CD14-positive monocyte (primary cell): ENCODE data around the gene CBLIF. TPM values are rescaled to one million over a fixed set of nuclear protein-coding genes. Genes with fewer than 3 reads are reported as not detected.
A peak's percentile ranks its signal among the peaks of the same experiment; 100 is the strongest.

Experiments
- DNase-seq, 3 donors: peaks; one replicate each; pipeline ENCODE4 v3.0.0-alpha.2; 2011 to 2022
- H2AFZ ChIP-seq: 2 replicates; pipeline ENCODE4 v1.6.0; 2012; ENCODE audit warnings: mild to moderate bottlenecking, low read depth, low read length, inconsistent platforms; ENCODE audit not compliant: insufficient read depth, poor library complexity, severe bottlenecking
- H3K27ac ChIP-seq, 2 donors: 1 replicate in 1 of 2; 2 replicates in 1 of 2; pipeline ENCODE4 v1.5.1; 2012 to 2013; ENCODE audit warnings: low read length in 2 of 2, control low read depth in 1 of 2, inconsistent platforms in 1 of 2, low read depth in 1 of 2, mild to moderate bottlenecking in 1 of 2
- H3K27me3 ChIP-seq, 2 donors: one replicate each; pipeline versions ENCODE4 v1.6.0 to v1.6.1; 2011 to 2013; ENCODE audit warnings: low read length in 2 of 2; ENCODE audit not compliant: control insufficient read depth in 2 of 2, insufficient read depth in 2 of 2
- H3K36me3 ChIP-seq, 2 donors: replicated peaks in 1 of 2; 1 replicate in 1 of 2; 2 replicates in 1 of 2; pipeline versions ENCODE4 v1.5.1 to v1.6.1; 2012 to 2013; ENCODE audit warnings: low read length in 2 of 2, control low read depth in 1 of 2, inconsistent platforms in 1 of 2, mild to moderate bottlenecking in 1 of 2; ENCODE audit not compliant: insufficient read depth in 2 of 2, control insufficient read depth in 1 of 2
- H3K4me1 ChIP-seq, 2 donors: 1 replicate in 1 of 2; 2 replicates in 1 of 2; pipeline versions ENCODE4 v1.5.1 to v1.6.1; 2012 to 2013; ENCODE audit warnings: low read length in 2 of 2, control low read depth in 1 of 2, inconsistent platforms in 1 of 2, mild to moderate bottlenecking in 1 of 2, moderate library complexity in 1 of 2; ENCODE audit not compliant: insufficient read depth in 2 of 2, control insufficient read depth in 1 of 2
- H3K4me2 ChIP-seq: replicated peaks from 2 replicates; pipeline ENCODE3; 2012; ENCODE audit warnings: low read length, moderate library complexity, mild to moderate bottlenecking; ENCODE audit not compliant: poor library complexity, severe bottlenecking; ENCODE audit errors: extremely low read depth
- H3K4me3 ChIP-seq, 3 experiments: fragments of 200-600 bp in 1 of 3; sonication (generic) in 1 of 3; replicated peaks in 1 of 3; 1 replicate in 2 of 3; 2 replicates in 1 of 3; pipeline ENCODE4 v1.5.1; 2011 to 2013; ENCODE audit warnings: low read length in 3 of 3, mild to moderate bottlenecking in 3 of 3, control low read depth in 2 of 3, low read depth in 2 of 3, inconsistent platforms in 1 of 3, moderate library complexity in 1 of 3
- H3K79me2 ChIP-seq: 2 replicates; pipeline ENCODE4 v1.6.0; 2012; ENCODE audit warnings: mild to moderate bottlenecking, control low read depth, inconsistent platforms, low read length, moderate library complexity; ENCODE audit not compliant: insufficient read depth
- H3K9ac ChIP-seq: 2 replicates; pipeline ENCODE4 v1.6.0; 2017; ENCODE audit warnings: low read length, mild to moderate bottlenecking; ENCODE audit not compliant: insufficient read depth, poor library complexity, severe bottlenecking
- H3K9me3 ChIP-seq, 2 donors: replicated peaks in 1 of 2; 1 replicate in 1 of 2; 2 replicates in 1 of 2; pipeline versions ENCODE4 v1.5.1 to v1.6.1; 2012 to 2013; ENCODE audit warnings: low read length in 2 of 2, control low read depth in 1 of 2; ENCODE audit not compliant: control insufficient read depth in 1 of 2, insufficient read depth in 1 of 2
- H4K20me1 ChIP-seq: 2 replicates; pipeline ENCODE4 v1.6.0; 2012; ENCODE audit warnings: mild to moderate bottlenecking, low read length, control low read depth, moderate library complexity; ENCODE audit not compliant: insufficient read depth
- H3K27ac Mint-ChIP-seq, 7 donors: one replicate each; pipeline ENCODE4 v1.8.0; 2020; ENCODE audit warnings: mild to moderate bottlenecking in 7 of 7, mixed read lengths in 7 of 7, moderate library complexity in 6 of 7, inconsistent platforms in 2 of 7
- H3K27me3 Mint-ChIP-seq, 3 donors: one replicate each; pipeline ENCODE4 v1.8.0; 2021 to 2022; ENCODE audit warnings: low read depth in 3 of 3, mild to moderate bottlenecking in 3 of 3, mixed read lengths in 3 of 3, moderate library complexity in 3 of 3, inconsistent platforms in 1 of 3
- H3K36me3 Mint-ChIP-seq, 2 donors: one replicate each; pipeline ENCODE4 v1.8.0; 2020; ENCODE audit warnings: mixed read lengths in 2 of 2, inconsistent platforms in 1 of 2, mild to moderate bottlenecking in 1 of 2
- H3K4me1 Mint-ChIP-seq: one replicate; pipeline ENCODE4 v1.8.0; 2020; ENCODE audit warnings: mild to moderate bottlenecking, mixed read lengths
- H3K4me3 Mint-ChIP-seq, 2 donors: one replicate each; pipeline ENCODE4 v1.8.0; 2020; ENCODE audit warnings: mild to moderate bottlenecking in 2 of 2, mixed read lengths in 2 of 2, moderate library complexity in 1 of 2
- H3K9me3 Mint-ChIP-seq, 7 donors: one replicate each; pipeline ENCODE4 v1.8.0; 2020 to 2022; ENCODE audit warnings: mixed read lengths in 7 of 7, mild to moderate bottlenecking in 6 of 7, moderate library complexity in 6 of 7, inconsistent platforms in 2 of 7
- CTCF ChIP-seq: fragments of 200-600 bp; IDR thresholded peaks from one replicate; pipeline ENCODE4 v1.8.0; 2022; ENCODE audit warnings: antibody characterized with exemption, mild to moderate bottlenecking
- WGBS: methylation state at CpG from one replicate; pipeline ENCODE4 v1.1.5; 2013; ENCODE audit warnings: missing lambda C conversion rate; ENCODE audit not compliant: insufficient coverage; 5-methylcytosine and 5-hydroxymethylcytosine counted together
- intact Hi-C, 2 donors: fragments of 100-400 bp; cut with micrococcal nuclease; formaldehyde crosslinking; loops; one replicate each; pipeline versions ENCODE4 v1.15.0 to v1.15.1; 2023
- polyA plus RNA-seq, 3 donors: library from polyadenylated mRNA; depleted of rRNA in 1 of 3; unstranded in 2 of 3; stranded (reverse) in 1 of 3; fragments of 300-500 nt in 2 of 3; fragments of >200 nt in 1 of 3; fragmentation: Illumina TruSeq in 2 of 3; gene quantifications; 1 replicate in 2 of 3; 2 replicates in 1 of 3; pipeline ENCODE4 v1.2.3, GENCODE V29; 2012 to 2021

CBLIF gene
- polyA plus RNA-seq, 3 donors = not detected

GRCh38 chr11:59839615-59840014 lies 5.7 kb downstream of the CBLIF start:
- TF ChIP-seq CTCF = no peak
- Mint-ChIP-seq H3K4me1 (no peaks in the 10 kb centered on the region), H3K27ac (no peak overlapping the region), H3K9me3 (peaks cover 0 to 3% (median 0%) of the 10 kb centered on the region in 7 donors), H3K27me3 (peaks cover 0 to 1% (median 0%) of the 10 kb centered on the region in 3 donors), H3K36me3 (no peaks in the 10 kb centered on the region), H3K4me3 (no peak overlapping the region)
- no peaks in the 10 kb centered on the region for H3K36me3 ChIP-seq
- no peaks in the 10 kb centered on the region for H3K79me2 ChIP-seq
- no peak overlapping the region for H2AFZ ChIP-seq
- no peaks in the 10 kb centered on the region for H4K20me1 ChIP-seq
- no peak for DNase-seq
- no peak overlapping the region for H3K27ac ChIP-seq
- H3K4me2 ChIP-seq = no peak overlapping the region
- no peaks in the 10 kb centered on the region for H3K4me1 ChIP-seq
- no peak overlapping the region for H3K9ac ChIP-seq
- no peaks in the 10 kb centered on the region for H3K27me3 ChIP-seq
- intact Hi-C loops = no loop called here
- no peaks in the 10 kb centered on the region for H3K9me3 ChIP-seq
- no peak overlapping the region for H3K4me3 ChIP-seq

- Histone ChIP-seq H3K79me2 (no peaks in the 10 kb centered on the region), H3K27ac (no peak overlapping the region), H3K9me3 (no peaks in the 10 kb centered on the region), H3K4me3 (no peak overlapping the region), H3K4me2 (no peak overlapping the region), H2AFZ (no peak overlapping the region), H4K20me1 (no peaks in the 10 kb centered on the region), H3K27me3 (no peaks in the 10 kb centered on the region), H3K4me1 (peaks cover 6 to 12% of the 10 kb centered on the region in 2 donors), H3K36me3 (no peaks in the 10 kb centered on the region), H3K9ac (no peak overlapping the region)
- H3K36me3 Mint-ChIP-seq = no peaks in the 10 kb centered on the region
- H3K27me3 Mint-ChIP-seq = no peaks in the 10 kb centered on the region
- peaks cover 0 to 3% (median 0%) of the 10 kb centered on the region in 7 donors for H3K9me3 Mint-ChIP-seq
- H3K27ac Mint-ChIP-seq = no peak overlapping the region
- no CpG with 5 or more reads among the region's 2 CpGs for WGBS
- no peak overlapping the region for H3K4me3 Mint-ChIP-seq
- H3K4me1 Mint-ChIP-seq = peaks cover 17% of the 10 kb centered on the region
- intact Hi-C loops = no loop called here
- peak in 1 of 3 donors; percentile 7 for DNase-seq
- TF ChIP-seq CTCF = no peak
These were observed 11.7 kb downstream of the CBLIF start for GRCh38 chr11:59833602-59834001.
